ENCODE measurements around the gene KRT10. TPM values are rescaled to one million over a fixed set of nuclear protein-coding genes. Genes with fewer than 3 reads are reported as not detected.

The KRT10 gene
- total RNA-seq, 2 experiments from 2014 or later: 32.2 to 37.1 TPM

- no peaks in the 10 kb centered on the region for H3K36me3 ChIP-seq (ENCODE audit: insufficient read depth, low read length)
- no peaks in the 10 kb centered on the region for H3K9me3 ChIP-seq (ENCODE audit: control insufficient read depth in 1 of 2, insufficient read depth in 1 of 2, low read length in 2 of 2)
- H3K27me3 ChIP-seq (ENCODE audit: control insufficient read depth in 1 of 2, insufficient read depth in 2 of 2, low read length in 2 of 2): peaks cover 0 to 33% of the 10 kb centered on the region in 2 experiments
- ATAC-seq (ENCODE audit: poor library complexity): no peak
- no peak for TF ChIP-seq CTCF (IDR thresholded peaks at IDR 0.05)
- DNase-seq: no peak
- Mint-ChIP-seq H3K4me1 (ENCODE audit: low read depth) (no peaks in the 10 kb centered on the region), H3K36me3 (ENCODE audit: low read depth) (no peaks in the 10 kb centered on the region), H3K27me3 (peaks cover 58% of the 10 kb centered on the region), H3K4me3 (no peak overlapping the region), H3K27ac (no peak overlapping the region), H3K9me3 (no peaks in the 10 kb centered on the region)
- intact Hi-C loops (cut with DNase I, micrococcal nuclease): no loop called here
- ChIA-PET POLR2A (interaction anchor here (1.0 kb wide), 1 partner anchor 10 kb away, joined by 3 read pairs; no protein-coding TSS in a partner anchor), CTCF (no interaction called here)
- no peaks in the 10 kb centered on the region for H3K4me1 ChIP-seq (ENCODE audit: insufficient read depth, low read length)
- H3K4me3 ChIP-seq (ENCODE audit: low read length): no peak overlapping the region
- no peak overlapping the region for H3K27ac ChIP-seq (ENCODE audit: low read depth in 1 of 2, low read length in 2 of 2)
Measured at GRCh38 chr17:40849723-40850122, 27.3 kb upstream of the KRT10 start.

GRCh38 chr17:40848583-40849235 lies 26.3 kb upstream of the KRT10 start:
- H3K27ac ChIP-seq (ENCODE audit: low read depth in 1 of 2, low read length in 2 of 2): no peak overlapping the region
- ChIA-PET POLR2A (interaction anchor here (1.0 kb wide), 1 partner anchor 9 kb away, joined by 3 read pairs; no protein-coding TSS in a partner anchor), CTCF (no interaction called here)
- no peaks in the 10 kb centered on the region for H3K9me3 ChIP-seq (ENCODE audit: control insufficient read depth in 1 of 2, insufficient read depth in 1 of 2, low read length in 2 of 2)
- H3K4me1 ChIP-seq (ENCODE audit: insufficient read depth, low read length): no peaks in the 10 kb centered on the region
- no peak overlapping the region for H3K4me3 ChIP-seq (ENCODE audit: low read length)
- no peaks in the 10 kb centered on the region for H3K36me3 Mint-ChIP-seq (ENCODE audit: low read depth)
- no peak overlapping the region for H3K27ac Mint-ChIP-seq
- no peak for DNase-seq
- no peaks in the 10 kb centered on the region for H3K4me1 Mint-ChIP-seq (ENCODE audit: low read depth)
- no peak overlapping the region for H3K4me3 Mint-ChIP-seq
- peaks cover 59% of the 10 kb centered on the region for H3K27me3 Mint-ChIP-seq
- H3K27me3 ChIP-seq (ENCODE audit: control insufficient read depth in 1 of 2, insufficient read depth in 2 of 2, low read length in 2 of 2): peaks cover 0 to 33% of the 10 kb centered on the region in 2 experiments
- intact Hi-C loops (cut with DNase I, micrococcal nuclease): no loop called here
- H3K9me3 Mint-ChIP-seq: no peaks in the 10 kb centered on the region
- no peak for ATAC-seq (ENCODE audit: poor library complexity)
- no peaks in the 10 kb centered on the region for H3K36me3 ChIP-seq (ENCODE audit: insufficient read depth, low read length)
- no peak for TF ChIP-seq CTCF (IDR thresholded peaks at IDR 0.05)

DNA sequence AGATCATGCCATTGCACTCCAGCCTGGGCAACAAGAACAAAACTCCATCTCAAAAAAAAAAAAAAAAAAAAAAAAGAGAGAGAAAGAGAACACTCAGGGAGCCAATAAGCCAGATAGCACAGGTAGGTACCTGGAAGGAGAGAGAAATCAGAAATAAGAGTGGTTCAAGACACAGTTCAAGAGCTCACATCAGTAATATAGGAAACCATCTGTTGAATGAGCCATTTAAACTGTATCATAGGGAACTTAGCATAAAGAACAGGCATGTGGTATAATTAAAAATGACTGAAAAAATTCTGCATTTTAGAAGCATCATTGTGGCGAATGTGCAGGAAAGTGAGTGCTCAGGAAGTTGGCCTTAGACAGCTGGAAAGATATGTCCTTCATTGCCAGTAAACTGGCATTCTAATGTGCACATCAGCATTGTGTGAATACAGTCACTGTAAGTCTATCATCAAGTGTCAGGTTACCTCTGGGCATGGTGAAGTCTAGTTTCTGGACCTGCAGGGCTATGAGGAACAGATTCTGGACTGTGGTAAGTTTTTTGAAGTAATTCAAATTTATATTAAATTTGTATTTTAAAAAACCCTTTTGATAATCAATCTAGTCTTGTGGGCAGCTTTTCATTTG lies 24.2 kb upstream of the KRT10 start:
- DNase-seq (no peak), ATAC-seq (ENCODE audit: poor library complexity) (no peak)
- no peak for TF ChIP-seq CTCF (IDR thresholded peaks at IDR 0.05)
- Histone ChIP-seq H3K36me3 (ENCODE audit: insufficient read depth, low read length) (no peaks in the 10 kb centered on the region), H3K4me1 (ENCODE audit: insufficient read depth, low read length) (no peaks in the 10 kb centered on the region), H3K4me3 (ENCODE audit: low read length) (no peak overlapping the region), H3K27me3 (ENCODE audit: control insufficient read depth in 1 of 2, insufficient read depth in 2 of 2, low read length in 2 of 2) (peaks cover 0 to 32% of the 10 kb centered on the region in 2 experiments), H3K27ac (ENCODE audit: low read depth in 1 of 2, low read length in 2 of 2) (no peak overlapping the region), H3K9me3 (ENCODE audit: control insufficient read depth in 1 of 2, insufficient read depth in 1 of 2, low read length in 2 of 2) (no peaks in the 10 kb centered on the region)
- Mint-ChIP-seq H3K4me3 (no peak overlapping the region), H3K4me1 (ENCODE audit: low read depth) (no peaks in the 10 kb centered on the region), H3K36me3 (ENCODE audit: low read depth) (no peaks in the 10 kb centered on the region), H3K27me3 (peaks cover 59% of the 10 kb centered on the region), H3K27ac (no peak overlapping the region), H3K9me3 (no peaks in the 10 kb centered on the region)
- intact Hi-C loops (cut with DNase I, micrococcal nuclease): no loop called here
- ChIA-PET CTCF (interaction anchor here (0.7 to 1.1 kb wide), 2 partner anchors 10 to 224 kb away, joined by 3 to 4 read pairs; no protein-coding TSS in a partner anchor), POLR2A (interaction anchor here (0.6 kb wide), 1 partner anchor 128 kb away, joined by 3 read pairs; no protein-coding TSS in a partner anchor)
